Trophoblast cell (in vitro differentiated cells and primary cell): ENCODE measurements around the gene NUP107.

Experiments
- DNase-seq, 2 donors: peaks; one replicate each; pipeline ENCODE4 v3.0.0-alpha.2; 2016
- H2AFZ ChIP-seq: 2 replicates; pipeline ENCODE4 v1.6.1; 2013; ENCODE audit warnings: low read length, moderate library complexity, mild to moderate bottlenecking; ENCODE audit not compliant: insufficient read depth, poor library complexity
- H2AK5ac ChIP-seq: 2 replicates; pipeline ENCODE4 v1.6.1; 2013; ENCODE audit warnings: mild to moderate bottlenecking, low read length
- H2BK120ac ChIP-seq: 2 replicates; pipeline ENCODE4 v1.6.1; 2013; ENCODE audit warnings: low read length, mild to moderate bottlenecking, moderate library complexity; ENCODE audit not compliant: insufficient read depth, poor library complexity
- H2BK12ac ChIP-seq: 2 replicates; pipeline ENCODE4 v1.6.1; 2013; ENCODE audit warnings: mild to moderate bottlenecking, low read length, moderate library complexity
- H2BK5ac ChIP-seq: 2 replicates; pipeline ENCODE4 v1.6.1; 2013; ENCODE audit warnings: low read length, low read depth, moderate library complexity, mild to moderate bottlenecking; ENCODE audit not compliant: poor library complexity
- H3K14ac ChIP-seq: 2 replicates; pipeline ENCODE4 v1.6.1; 2013; ENCODE audit warnings: mild to moderate bottlenecking, low read length
- H3K18ac ChIP-seq: 2 replicates; pipeline ENCODE4 v1.6.1; 2013; ENCODE audit warnings: mild to moderate bottlenecking, low read length
- H3K23ac ChIP-seq: 2 replicates; pipeline ENCODE4 v1.6.1; 2013; ENCODE audit warnings: low read length
- H3K27ac ChIP-seq: 2 replicates; pipeline ENCODE4 v1.5.1; 2013; ENCODE audit warnings: low read depth, mild to moderate bottlenecking, inconsistent platforms, low read length, moderate library complexity
- H3K27me3 ChIP-seq: 2 replicates; pipeline ENCODE4 v1.6.1; 2013; ENCODE audit warnings: inconsistent platforms, mild to moderate bottlenecking, low read length, moderate library complexity; ENCODE audit not compliant: insufficient read depth
- H3K36me3 ChIP-seq, 2 experiments: 1 replicate in 1 of 2; 2 replicates in 1 of 2; pipeline ENCODE4 v1.6.1; 2013; ENCODE audit warnings: low read length in 2 of 2, mild to moderate bottlenecking in 2 of 2, moderate library complexity in 1 of 2; ENCODE audit not compliant: insufficient read depth in 2 of 2, control insufficient read depth in 1 of 2
- H3K4ac ChIP-seq: 2 replicates; pipeline ENCODE4 v1.6.1; 2013; ENCODE audit warnings: low read depth, mild to moderate bottlenecking, low read length, moderate library complexity
- H3K4me1 ChIP-seq, 2 experiments: 1 replicate in 1 of 2; 2 replicates in 1 of 2; pipeline ENCODE4 v1.6.1; 2013; ENCODE audit warnings: low read length in 2 of 2, mild to moderate bottlenecking in 2 of 2, moderate library complexity in 1 of 2; ENCODE audit not compliant: insufficient read depth in 2 of 2, control insufficient read depth in 1 of 2
- H3K4me2 ChIP-seq: 2 replicates; pipeline ENCODE4 v1.6.1; 2013; ENCODE audit warnings: inconsistent platforms, mild to moderate bottlenecking, low read length, moderate library complexity
- H3K4me3 ChIP-seq: 2 replicates; pipeline ENCODE4 v1.5.1; 2013; ENCODE audit warnings: mild to moderate bottlenecking, low read depth, low read length, inconsistent platforms
- H3K79me1 ChIP-seq: one replicate; pipeline ENCODE4 v1.6.1; 2013; ENCODE audit warnings: low read length
- H3K79me2 ChIP-seq: 2 replicates; pipeline ENCODE4 v1.6.1; 2013; ENCODE audit warnings: low read length, mild to moderate bottlenecking; ENCODE audit not compliant: control insufficient read depth, insufficient read depth, poor library complexity
- H3K9ac ChIP-seq: 2 replicates; pipeline ENCODE4 v1.6.1; 2013; ENCODE audit warnings: mild to moderate bottlenecking, low read length
- H3K9me3 ChIP-seq: 2 replicates; pipeline ENCODE4 v1.6.1; 2013; ENCODE audit warnings: low read depth, mild to moderate bottlenecking, control low read depth, inconsistent platforms, low read length; ENCODE audit not compliant: insufficient read depth
- H4K12ac ChIP-seq: 2 replicates; pipeline ENCODE4 v1.6.1; 2013; ENCODE audit warnings: low read depth, mild to moderate bottlenecking, low read length, moderate library complexity
- H4K8ac ChIP-seq: 2 replicates; pipeline ENCODE4 v1.6.1; 2013; ENCODE audit warnings: low read depth, mild to moderate bottlenecking, low read length, moderate library complexity
- H4K91ac ChIP-seq: one replicate; pipeline ENCODE4 v1.6.1; 2013; ENCODE audit warnings: low read depth, mild to moderate bottlenecking, low read length, moderate library complexity
- WGBS: extraction: QIAGEN DNeasy Blood & Tissue Kit; methylation state at CpG from one replicate; pipeline ENCODE4 v1.1.7; 2013; ENCODE audit warnings: missing lambda C conversion rate; ENCODE audit not compliant: insufficient read length, insufficient coverage; ENCODE audit errors: extremely low coverage; 5-methylcytosine and 5-hydroxymethylcytosine counted together

Gene NUP107

DNA sequence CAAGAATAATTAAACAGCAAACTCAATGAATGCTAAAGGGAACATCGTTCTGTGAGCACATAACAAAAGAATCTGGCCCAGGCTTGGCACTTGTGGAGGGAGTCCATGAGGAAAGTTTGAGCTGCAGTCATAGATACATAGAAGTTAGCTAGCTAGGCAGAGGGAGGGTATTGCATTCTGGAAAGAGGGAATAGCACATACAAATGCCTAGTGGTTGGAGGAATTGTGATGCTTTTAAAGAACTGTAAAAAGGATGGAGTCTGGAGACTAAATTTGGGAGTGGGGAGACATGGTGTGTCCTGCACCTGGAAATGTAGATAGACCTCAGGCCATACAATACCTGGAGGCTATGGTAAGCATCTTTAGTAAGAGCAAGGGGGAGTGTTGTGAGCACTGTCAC is 83.2 kb downstream of the NUP107 start:
- H3K36me3 ChIP-seq, result peaks cover 1 to 3% of the 10 kb centered on the region in 2 experiments
- H3K4me2 ChIP-seq, result no peak overlapping the region
- H3K18ac ChIP-seq, result no peak overlapping the region
- H2BK5ac ChIP-seq, result no peak overlapping the region
- H3K4ac ChIP-seq, result no peak overlapping the region
- H3K4me3 ChIP-seq, result no peak overlapping the region
- no peaks in the 10 kb centered on the region for H3K79me1 ChIP-seq
- H3K27ac ChIP-seq, result no peak overlapping the region
- WGBS, result no CpG with 5 or more reads among the region's 1 CpG
- no peak overlapping the region for H2BK120ac ChIP-seq
- H2BK12ac ChIP-seq, result no peak overlapping the region
- H3K23ac ChIP-seq, result no peak overlapping the region
- no peaks in the 10 kb centered on the region for H3K79me2 ChIP-seq
- H4K12ac ChIP-seq, result no peak overlapping the region
- no peaks in the 10 kb centered on the region for H3K9me3 ChIP-seq
- no peak overlapping the region for H2AK5ac ChIP-seq
- no peak overlapping the region for H4K91ac ChIP-seq
- H3K27me3 ChIP-seq, result no peaks in the 10 kb centered on the region
- H3K14ac ChIP-seq, result no peak overlapping the region
- no peak overlapping the region for H4K8ac ChIP-seq
- H3K9ac ChIP-seq, result no peak overlapping the region
- no peak for DNase-seq
- H2AFZ ChIP-seq, result no peak overlapping the region
- no peaks in the 10 kb centered on the region for H3K4me1 ChIP-seq

- Histone ChIP-seq H3K4me1 (no peaks in the 10 kb centered on the region), H3K9me3 (no peaks in the 10 kb centered on the region), H3K79me1 (no peaks in the 10 kb centered on the region), H4K8ac (no peak overlapping the region), H3K4me3 (no peak overlapping the region), H2AFZ (no peak overlapping the region), H2BK120ac (no peak overlapping the region), H3K18ac (no peak overlapping the region), H3K4me2 (no peak overlapping the region), H3K27ac (no peak overlapping the region), H2BK5ac (no peak overlapping the region), H3K4ac (no peak overlapping the region), H3K27me3 (no peaks in the 10 kb centered on the region), H3K9ac (no peak overlapping the region), H2BK12ac (no peak overlapping the region), H3K14ac (no peak overlapping the region), H4K12ac (no peak overlapping the region), H3K23ac (no peak overlapping the region), H3K36me3 (peaks cover 1 to 2% of the 10 kb centered on the region in 2 experiments), H4K91ac (no peak overlapping the region), H2AK5ac (no peak overlapping the region), H3K79me2 (no peaks in the 10 kb centered on the region)
- DNase-seq, result peak; percentile 81 to 86
- no CpG with 5 or more reads among the region's 5 CpGs for WGBS
Observed at GRCh38 chr12:68771223-68771925, 84.6 kb downstream of the NUP107 start.

GRCh38 chr12:68772714-68773113 is 85.9 kb downstream of the NUP107 start:
- H3K4me3 ChIP-seq, result no peak overlapping the region
- no peak overlapping the region for H3K14ac ChIP-seq
- no peaks in the 10 kb centered on the region for H3K36me3 ChIP-seq
- H3K4ac ChIP-seq, result no peak overlapping the region
- no peak overlapping the region for H2BK12ac ChIP-seq
- no peaks in the 10 kb centered on the region for H3K9me3 ChIP-seq
- no peaks in the 10 kb centered on the region for H3K79me2 ChIP-seq
- no peaks in the 10 kb centered on the region for H3K79me1 ChIP-seq
- no peak overlapping the region for H3K23ac ChIP-seq
- DNase-seq, result no peak
- no peak overlapping the region for H4K91ac ChIP-seq
- H3K27me3 ChIP-seq, result no peaks in the 10 kb centered on the region
- no peak overlapping the region for H4K12ac ChIP-seq
- WGBS, result no CpG with 5 or more reads among the region's 8 CpGs
- H2BK120ac ChIP-seq, result no peak overlapping the region
- H2BK5ac ChIP-seq, result no peak overlapping the region
- no peak overlapping the region for H3K27ac ChIP-seq
- no peak overlapping the region for H3K18ac ChIP-seq
- H3K4me1 ChIP-seq, result peaks cover 0 to 3% of the 10 kb centered on the region in 2 experiments
- no peak overlapping the region for H2AFZ ChIP-seq
- H2AK5ac ChIP-seq, result no peak overlapping the region
- H4K8ac ChIP-seq, result no peak overlapping the region
- no peak overlapping the region for H3K9ac ChIP-seq
- no peak overlapping the region for H3K4me2 ChIP-seq

GRCh38 chr12:68773582-68773981 is 86.8 kb downstream of the NUP107 start:
- no peaks in the 10 kb centered on the region for H3K36me3 ChIP-seq
- H2BK120ac ChIP-seq, result no peak overlapping the region
- peak in 1 of 2 donors; percentile 51 for DNase-seq
- WGBS, result no CpG with 5 or more reads among the region's 5 CpGs
- no peak overlapping the region for H3K27ac ChIP-seq
- H3K18ac ChIP-seq, result no peak overlapping the region
- no peak overlapping the region for H3K14ac ChIP-seq
- H2BK12ac ChIP-seq, result no peak overlapping the region
- H3K4me1 ChIP-seq, result peaks cover 0 to 3% of the 10 kb centered on the region in 2 experiments
- no peak overlapping the region for H2AFZ ChIP-seq
- H4K12ac ChIP-seq, result no peak overlapping the region
- no peak overlapping the region for H3K4me3 ChIP-seq
- no peaks in the 10 kb centered on the region for H3K27me3 ChIP-seq
- H4K91ac ChIP-seq, result no peak overlapping the region
- H3K4me2 ChIP-seq, result no peak overlapping the region
- H3K79me2 ChIP-seq, result no peaks in the 10 kb centered on the region
- H4K8ac ChIP-seq, result no peak overlapping the region
- no peak overlapping the region for H2AK5ac ChIP-seq
- no peak overlapping the region for H3K9ac ChIP-seq
- H3K9me3 ChIP-seq, result no peaks in the 10 kb centered on the region
- H2BK5ac ChIP-seq, result no peak overlapping the region
- H3K23ac ChIP-seq, result no peak overlapping the region
- no peak overlapping the region for H3K4ac ChIP-seq
- H3K79me1 ChIP-seq, result no peaks in the 10 kb centered on the region
